BE2C (cell line): ENCODE data around the gene KCTD10.
A peak's percentile ranks its signal among the peaks of the same experiment; 100 is the strongest.
"Not testable (repeated sequence)": the region's sequence is repeated elsewhere in the genome, so short reads cannot be mapped to it uniquely, and the experiment has no call there.

Experiments used
- DNase-seq: peaks from one replicate; pipeline ENCODE4 v3.0.0-alpha.2; 2020
- H3K27me3 ChIP-seq: fragments of 250-450 bp; sonication (Bioruptor Pico); 2 replicates; pipeline ENCODE4 v1.5.1; 2020; ENCODE audit warnings: mild to moderate bottlenecking
- H3K36me3 ChIP-seq: fragments of 250-450 bp; sonication (Bioruptor Pico); 2 replicates; pipeline ENCODE4 v1.5.1; 2020; ENCODE audit warnings: mild to moderate bottlenecking
- H3K4me1 ChIP-seq: fragments of 250-450 bp; sonication (Bioruptor Pico); 2 replicates; pipeline ENCODE4 v1.5.1; 2020
- H3K4me3 ChIP-seq: 2 replicates; pipeline ENCODE4 v1.5.1; 2011; ENCODE audit warnings: low read depth, low read length
- H3K9me3 ChIP-seq: fragments of 250-450 bp; sonication (Bioruptor Pico); 2 replicates; pipeline ENCODE4 v1.5.1; 2020
- TF ChIP-seq, protein P1 (sequence below): IDR thresholded peaks from 2 replicates; pipeline ENCODE4 v1.5.1; 2012; ENCODE audit warnings: mild to moderate bottlenecking, low read depth, low read length

KCTD10 gene

DNA sequence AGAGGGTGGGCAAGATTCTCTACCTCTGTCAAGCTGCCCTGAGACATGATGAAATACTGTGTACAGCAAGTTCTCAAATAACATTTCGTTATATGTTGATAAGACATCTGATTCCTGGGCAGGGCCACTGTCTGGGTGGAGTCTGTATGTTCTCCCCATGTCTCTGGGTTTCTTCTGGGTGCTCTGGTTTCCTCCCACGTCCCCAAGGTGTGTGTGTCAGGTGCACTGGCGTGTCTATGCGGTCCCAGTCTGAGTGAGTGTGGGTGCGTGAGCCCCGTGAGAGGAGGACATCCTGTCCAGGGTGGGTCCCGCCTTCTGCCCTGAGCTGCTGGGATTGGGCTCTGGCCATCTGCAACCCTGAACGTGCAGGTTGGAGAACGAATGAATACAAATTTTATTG is 29.6 kb downstream of the KCTD10 start:
- Histone ChIP-seq H3K9me3 (no peaks in the 10 kb centered on the region), H3K27me3 (no peaks in the 10 kb centered on the region), H3K36me3 (peaks cover 21% of the 10 kb centered on the region), H3K4me3 (no peak overlapping the region), H3K4me1 (no peaks in the 10 kb centered on the region)
- TF ChIP-seq, protein P1, sequence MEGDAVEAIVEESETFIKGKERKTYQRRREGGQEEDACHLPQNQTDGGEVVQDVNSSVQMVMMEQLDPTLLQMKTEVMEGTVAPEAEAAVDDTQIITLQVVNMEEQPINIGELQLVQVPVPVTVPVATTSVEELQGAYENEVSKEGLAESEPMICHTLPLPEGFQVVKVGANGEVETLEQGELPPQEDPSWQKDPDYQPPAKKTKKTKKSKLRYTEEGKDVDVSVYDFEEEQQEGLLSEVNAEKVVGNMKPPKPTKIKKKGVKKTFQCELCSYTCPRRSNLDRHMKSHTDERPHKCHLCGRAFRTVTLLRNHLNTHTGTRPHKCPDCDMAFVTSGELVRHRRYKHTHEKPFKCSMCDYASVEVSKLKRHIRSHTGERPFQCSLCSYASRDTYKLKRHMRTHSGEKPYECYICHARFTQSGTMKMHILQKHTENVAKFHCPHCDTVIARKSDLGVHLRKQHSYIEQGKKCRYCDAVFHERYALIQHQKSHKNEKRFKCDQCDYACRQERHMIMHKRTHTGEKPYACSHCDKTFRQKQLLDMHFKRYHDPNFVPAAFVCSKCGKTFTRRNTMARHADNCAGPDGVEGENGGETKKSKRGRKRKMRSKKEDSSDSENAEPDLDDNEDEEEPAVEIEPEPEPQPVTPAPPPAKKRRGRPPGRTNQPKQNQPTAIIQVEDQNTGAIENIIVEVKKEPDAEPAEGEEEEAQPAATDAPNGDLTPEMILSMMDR: no peak
- DNase-seq: no peak

DNA sequence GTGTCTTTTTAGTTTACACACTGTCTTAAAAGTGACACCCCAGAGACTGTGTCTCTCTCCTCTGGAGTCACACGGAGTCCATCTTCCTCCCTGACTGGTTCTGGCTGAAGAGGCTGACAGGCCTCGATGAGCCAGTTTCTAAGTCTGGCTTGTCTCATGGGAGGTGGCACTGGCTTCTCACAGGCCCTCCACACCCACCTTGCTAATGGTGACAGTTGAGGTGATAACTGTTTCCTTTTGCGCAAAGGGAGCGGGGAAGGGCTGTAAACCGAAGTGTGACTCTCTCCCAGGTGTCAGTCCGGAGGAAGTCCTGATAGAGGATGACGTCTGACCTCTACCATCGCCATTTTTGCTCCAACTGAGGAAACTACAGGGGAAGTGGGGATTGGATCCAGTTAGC is 30.2 kb downstream of the KCTD10 start:
- H3K9me3 ChIP-seq: no peaks in the 10 kb centered on the region
- H3K4me1 ChIP-seq: no peaks in the 10 kb centered on the region
- TF ChIP-seq, protein P1: no peak
- peaks cover 21% of the 10 kb centered on the region for H3K36me3 ChIP-seq
- DNase-seq: no peak
- no peak overlapping the region for H3K4me3 ChIP-seq
- H3K27me3 ChIP-seq: no peaks in the 10 kb centered on the region

DNA sequence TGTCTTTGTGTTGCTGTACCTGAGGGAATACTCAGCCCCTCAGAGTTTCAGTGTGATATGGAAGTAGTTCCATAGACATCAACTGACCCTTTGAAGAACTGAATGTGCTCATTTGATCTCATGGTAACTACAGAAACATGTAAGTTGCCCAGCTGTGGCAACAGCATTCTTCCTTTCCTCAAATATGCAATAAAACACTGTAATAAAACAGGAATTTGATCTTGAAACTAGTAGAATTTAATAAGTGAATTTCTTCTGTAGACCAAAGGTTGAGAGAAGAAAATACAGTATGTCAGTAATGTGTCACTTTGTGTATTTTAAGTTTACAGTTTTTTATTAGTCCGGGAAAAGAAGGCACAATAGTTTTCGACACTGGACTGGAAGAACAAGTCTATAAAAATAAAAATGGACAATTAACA is 31.9 kb downstream of the KCTD10 start:
- no peak overlapping the region for H3K4me3 ChIP-seq
- TF ChIP-seq, protein P1: no peak
- DNase-seq: no peak
- H3K27me3 ChIP-seq: no peaks in the 10 kb centered on the region
- no peaks in the 10 kb centered on the region for H3K9me3 ChIP-seq
- peaks cover 10% of the 10 kb centered on the region for H3K36me3 ChIP-seq
- H3K4me1 ChIP-seq: 0 out of 2 replicates have a peak, but pooled peaks cover 2% of the 10 kb centered on the region

DNA sequence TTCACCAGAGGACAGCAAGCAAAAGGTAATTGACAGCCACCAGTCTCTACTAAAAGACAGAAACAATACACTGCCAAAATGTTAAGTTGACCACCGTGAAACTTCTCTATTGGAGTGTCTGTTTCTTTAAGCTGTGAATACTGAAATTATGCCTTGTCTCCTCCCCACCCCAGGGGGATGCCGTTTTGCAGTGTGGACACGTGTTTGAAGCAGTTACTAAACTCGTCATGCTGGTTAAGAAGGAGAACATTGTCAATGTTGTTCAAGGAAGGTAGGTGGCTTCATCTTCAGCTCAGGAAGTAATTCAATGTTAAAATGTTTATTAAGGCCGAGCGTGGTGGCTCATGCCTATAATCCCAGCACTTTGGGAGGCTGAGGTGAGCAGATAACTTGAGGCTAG is 32.8 kb downstream of the KCTD10 start:
- Histone ChIP-seq H3K4me3 (no peak overlapping the region), H3K27me3 (no peaks in the 10 kb centered on the region), H3K4me1 (0 out of 2 replicates have a peak, but pooled peaks cover 2% of the 10 kb centered on the region), H3K36me3 (peaks cover 6% of the 10 kb centered on the region), H3K9me3 (no peaks in the 10 kb centered on the region)
- DNase-seq: no peak
- TF ChIP-seq, protein P1: no peak

DNA sequence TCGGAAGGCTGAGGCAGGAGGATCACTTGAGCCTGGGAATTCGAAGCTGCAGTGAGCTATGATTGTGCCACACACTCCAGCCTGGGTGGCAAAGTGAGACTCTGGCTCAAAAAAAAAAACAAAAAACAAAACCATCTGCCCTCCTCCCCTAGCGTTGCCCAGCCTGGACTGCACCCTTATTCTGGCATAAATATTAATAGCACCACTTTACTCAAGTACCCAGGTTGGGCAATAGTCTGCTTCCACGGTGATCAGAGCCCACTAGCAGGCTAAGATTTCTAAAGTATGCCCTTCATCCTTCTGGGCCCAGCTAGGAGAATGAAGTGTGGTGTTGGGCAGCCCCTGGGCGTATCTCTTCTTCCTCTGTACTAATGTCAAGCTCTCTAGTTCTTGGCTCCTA is 33.3 kb downstream of the KCTD10 start:
- TF ChIP-seq, protein P1: no peak
- Histone ChIP-seq H3K4me1 (0 out of 2 replicates have a peak, but pooled peaks cover 2% of the 10 kb centered on the region), H3K4me3 (no peak overlapping the region), H3K27me3 (no peaks in the 10 kb centered on the region), H3K36me3 (peaks cover 2% of the 10 kb centered on the region; the same call in 1 of the 2 replicates), H3K9me3 (no peaks in the 10 kb centered on the region)
- no peak for DNase-seq

DNA sequence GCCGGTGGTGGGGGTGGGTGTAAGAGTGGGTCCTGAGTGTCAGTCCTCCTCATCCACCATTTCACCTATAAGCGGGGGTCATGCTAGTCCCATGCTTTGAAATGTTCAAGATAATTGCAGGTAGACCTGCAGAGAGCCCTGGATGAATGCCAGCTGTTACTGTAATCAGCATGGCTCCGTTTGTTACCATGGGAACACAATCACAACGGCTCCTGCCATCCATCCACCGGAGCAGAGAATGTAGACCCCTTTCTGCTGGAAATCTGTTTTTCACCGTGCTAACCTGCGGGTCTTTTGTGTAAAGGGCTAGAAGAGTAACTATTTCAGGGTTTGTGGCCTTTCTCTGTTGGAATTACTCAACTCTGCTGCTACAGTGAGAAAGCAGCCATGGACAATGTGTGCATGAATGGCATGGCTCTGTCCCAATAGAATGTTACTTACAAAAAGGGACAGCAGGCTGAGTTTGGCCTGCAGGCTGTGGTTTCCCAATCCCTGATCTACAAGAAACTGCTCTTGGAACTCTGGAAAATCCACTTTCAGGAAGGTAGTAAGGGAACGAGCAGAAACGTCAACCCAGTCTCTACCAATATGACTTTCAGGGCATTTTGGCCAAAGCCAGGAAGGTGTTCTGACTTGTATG is 36.1 kb downstream of the KCTD10 start:
- Histone ChIP-seq H3K4me1 (0 out of 2 replicates have a peak, but pooled peaks cover 2% of the 10 kb centered on the region), H3K9me3 (no peaks in the 10 kb centered on the region), H3K27me3 (no peaks in the 10 kb centered on the region), H3K36me3 (no peaks in the 10 kb centered on the region), H3K4me3 (no peak overlapping the region)
- TF ChIP-seq, protein P1: no peak
- DNase-seq: peak; percentile 54

DNA sequence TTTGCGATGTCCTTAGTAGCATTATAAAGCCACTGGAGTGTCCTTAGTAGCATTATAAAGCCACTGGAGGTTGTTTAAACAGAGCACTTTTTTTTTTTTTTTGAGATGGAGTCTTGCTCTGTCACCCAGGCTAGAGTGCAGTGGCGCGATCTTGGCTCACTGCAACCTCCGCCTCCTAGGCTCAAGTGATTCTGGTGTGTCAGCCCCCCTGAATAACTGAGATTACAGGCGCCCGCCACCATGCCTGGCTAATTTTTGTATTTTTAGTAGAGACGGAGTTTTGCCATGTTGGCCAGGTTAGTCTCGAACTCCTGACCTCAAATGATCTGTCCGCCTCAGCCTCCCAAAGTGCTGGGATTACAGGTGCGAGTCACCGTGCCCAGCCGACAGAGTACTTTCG is 37.1 kb downstream of the KCTD10 start:
- H3K4me1 ChIP-seq, H3K27me3 ChIP-seq, H3K36me3 ChIP-seq, H3K9me3 ChIP-seq, H3K4me3 ChIP-seq, DNase-seq: not testable (repeated sequence)
